ENCODE results near the gene BRAF.
"Not testable (repeated sequence)": the region's sequence is repeated elsewhere in the genome, so short reads cannot be mapped to it uniquely, and the experiment has no call there.

The BRAF gene

DNA sequence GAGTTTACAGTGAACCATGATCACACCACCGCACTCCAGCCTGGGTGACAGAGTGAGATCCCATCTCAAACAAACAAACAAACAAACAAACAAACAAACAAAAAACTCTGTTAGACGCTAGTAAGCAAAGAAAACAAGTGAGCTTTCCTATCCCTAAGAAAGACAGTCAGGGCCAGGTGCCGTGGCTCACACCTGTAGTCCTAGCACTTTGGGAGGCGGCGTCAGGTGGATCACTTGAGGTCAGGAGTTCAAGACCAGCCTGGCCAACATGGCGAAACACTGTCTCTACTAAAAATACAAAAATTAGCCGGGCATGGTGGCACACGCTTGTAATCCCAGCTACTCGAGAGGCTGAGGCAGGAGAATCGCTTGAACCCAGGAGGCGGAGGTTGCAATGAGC, 247.8 kb downstream of the BRAF start:
- not testable (repeated sequence) for FAIRE-seq

DNA sequence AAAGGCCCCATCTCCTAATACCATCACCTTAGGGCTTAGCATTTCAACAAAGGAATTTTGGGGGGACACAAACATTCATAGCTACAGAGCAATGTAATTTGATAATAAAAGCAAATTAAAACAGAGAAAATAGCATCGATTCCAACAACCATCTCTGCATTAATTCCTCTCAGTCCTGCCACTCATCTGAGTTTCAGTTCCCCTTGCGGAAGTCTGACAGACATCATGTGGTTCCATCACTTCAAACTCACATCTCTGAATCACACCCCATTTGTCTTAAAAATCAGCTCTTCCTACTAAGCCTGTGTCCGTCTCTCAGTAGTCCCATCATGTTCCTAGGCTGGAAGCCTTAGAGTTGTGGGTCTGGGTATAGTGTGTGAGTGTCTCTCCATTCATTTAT, 248.4 kb downstream of the BRAF start:
- FAIRE-seq, result no peak

DNA sequence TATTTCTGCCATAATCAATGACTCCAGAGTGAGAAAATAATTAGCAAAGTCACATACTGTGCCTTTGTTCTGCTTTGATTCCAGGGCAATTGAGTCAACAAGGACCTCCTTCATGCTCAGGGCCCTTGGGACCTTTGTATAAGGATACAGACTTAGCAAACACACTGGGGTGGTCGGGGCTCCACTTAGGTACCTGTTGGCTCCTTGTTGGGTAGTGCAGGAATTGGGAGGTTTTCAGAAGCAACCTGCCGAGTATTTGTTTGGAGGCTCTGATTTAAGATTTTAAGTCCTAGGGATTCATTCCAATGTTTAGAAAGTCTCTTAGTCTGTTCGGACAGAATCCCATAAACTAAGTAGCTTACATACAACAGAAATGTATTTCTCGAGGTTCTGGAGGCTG, 249.0 kb downstream of the BRAF start:
- no peak for FAIRE-seq

DNA sequence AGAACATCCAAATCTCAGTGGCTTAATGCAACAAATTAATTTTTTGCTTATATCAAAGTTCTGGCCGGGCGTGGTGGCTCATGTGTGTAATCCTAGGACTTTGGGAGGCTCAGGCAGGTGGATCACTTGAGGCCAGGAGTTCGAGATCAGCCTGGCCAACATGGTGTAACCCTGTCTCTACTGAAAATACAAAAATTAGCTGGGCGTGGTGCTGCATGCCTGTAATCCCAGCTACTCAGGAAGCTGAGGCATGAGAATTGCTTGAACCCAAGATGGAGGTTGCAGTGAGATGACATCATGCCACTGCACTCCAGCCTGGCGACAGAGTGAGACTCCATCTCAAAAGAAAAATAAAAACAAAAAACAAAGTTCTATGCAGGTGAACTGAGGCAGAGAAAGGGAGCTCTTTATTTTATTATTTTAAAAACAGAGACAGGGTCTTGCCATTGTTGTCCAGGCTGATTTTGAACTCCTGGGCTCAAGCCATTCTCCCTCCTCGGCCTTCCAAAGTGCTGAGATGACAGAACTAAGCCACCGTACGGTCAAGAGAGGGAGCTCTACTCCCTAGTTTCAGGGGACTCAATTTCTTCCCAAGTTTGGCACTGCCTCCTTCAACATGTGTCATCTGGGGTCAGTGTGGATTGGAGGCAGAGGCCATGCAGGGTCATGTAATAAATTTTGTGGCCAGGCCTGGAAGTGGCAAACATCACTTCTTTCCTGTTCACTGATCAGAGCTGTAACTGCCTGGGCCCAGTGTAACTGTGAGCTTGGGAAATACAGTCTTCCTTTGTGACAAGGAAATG, 249.6 kb downstream of the BRAF start:
- FAIRE-seq, result no peak

DNA sequence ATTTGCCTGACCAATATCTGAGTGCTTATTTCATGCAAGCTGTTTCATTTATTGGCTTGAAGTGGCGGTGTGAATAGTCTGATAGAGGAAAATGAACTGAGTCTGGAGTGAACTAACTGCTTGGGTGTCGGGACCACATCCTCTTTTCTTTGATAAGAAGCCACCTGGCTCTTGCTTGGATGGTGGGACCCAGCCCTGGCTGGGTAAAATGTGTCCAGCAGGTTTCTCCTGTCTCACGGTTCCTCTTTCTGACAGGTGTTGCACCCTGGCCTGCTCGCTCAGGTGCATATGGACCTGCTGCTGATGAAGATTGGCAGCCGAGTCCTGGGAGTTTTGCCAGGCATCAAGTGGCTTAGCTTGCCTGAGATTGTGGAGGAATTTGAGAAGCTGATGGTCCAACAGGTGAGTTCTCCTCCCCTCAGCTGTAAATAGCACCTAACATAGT, 250.4 kb downstream of the BRAF start:
- no peak for FAIRE-seq

DNA sequence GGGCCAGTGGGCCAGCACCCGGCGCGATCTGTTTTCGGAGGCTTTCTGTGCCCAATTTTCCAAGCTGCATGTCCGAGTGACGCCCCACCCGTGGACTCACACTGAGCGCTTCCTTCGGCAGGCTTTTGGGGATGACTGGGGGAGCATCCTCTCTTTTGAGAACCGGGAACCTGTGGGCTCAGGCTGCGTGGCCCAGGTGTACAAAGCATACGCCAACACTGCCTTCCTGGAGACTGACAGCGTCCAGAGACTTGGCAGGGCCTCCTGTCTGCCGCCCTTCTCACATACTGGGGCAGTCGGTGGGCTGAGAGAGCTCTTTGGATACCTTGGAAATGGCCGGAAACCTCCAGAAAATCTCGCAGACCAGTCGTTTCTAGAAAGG, 251.0 kb downstream of the BRAF start:
- no peak for FAIRE-seq

DNA sequence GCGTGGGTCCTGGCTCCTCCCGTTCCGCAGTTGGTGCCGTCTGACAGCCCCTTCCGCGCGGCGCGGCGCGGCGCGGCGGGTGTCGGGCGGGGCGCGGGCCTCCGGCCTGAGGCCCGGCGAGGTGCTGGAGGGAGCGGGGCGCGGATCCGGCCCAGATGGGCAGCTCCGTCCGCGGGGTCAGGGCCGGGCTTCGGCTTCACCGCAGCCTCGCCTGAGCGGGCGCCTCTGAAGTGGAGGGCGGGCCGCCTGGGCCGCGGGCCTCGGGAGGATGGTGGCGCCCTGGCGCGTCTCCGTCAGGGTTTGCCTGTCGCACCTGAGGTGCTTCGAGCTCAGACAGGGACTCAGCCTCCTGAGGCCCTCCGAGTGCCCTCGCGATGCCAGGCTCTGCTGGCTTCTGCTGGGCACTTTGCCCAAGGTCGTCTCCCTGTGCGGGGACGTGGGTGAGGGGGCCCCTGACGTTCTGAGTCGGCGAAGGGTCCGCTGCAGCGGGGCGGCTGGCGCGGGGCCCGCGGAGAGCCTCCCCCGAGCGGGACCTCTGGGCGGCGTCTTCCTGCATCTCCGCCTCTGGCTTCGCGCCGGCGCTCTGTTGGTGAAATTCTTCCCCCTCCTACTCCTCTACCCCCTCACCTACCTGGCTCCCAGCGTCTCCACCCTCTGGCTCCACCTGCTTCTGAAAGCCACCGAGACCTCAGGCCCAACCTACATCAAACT, 251.5 kb downstream of the BRAF start:
- FAIRE-seq, result no peak

DNA sequence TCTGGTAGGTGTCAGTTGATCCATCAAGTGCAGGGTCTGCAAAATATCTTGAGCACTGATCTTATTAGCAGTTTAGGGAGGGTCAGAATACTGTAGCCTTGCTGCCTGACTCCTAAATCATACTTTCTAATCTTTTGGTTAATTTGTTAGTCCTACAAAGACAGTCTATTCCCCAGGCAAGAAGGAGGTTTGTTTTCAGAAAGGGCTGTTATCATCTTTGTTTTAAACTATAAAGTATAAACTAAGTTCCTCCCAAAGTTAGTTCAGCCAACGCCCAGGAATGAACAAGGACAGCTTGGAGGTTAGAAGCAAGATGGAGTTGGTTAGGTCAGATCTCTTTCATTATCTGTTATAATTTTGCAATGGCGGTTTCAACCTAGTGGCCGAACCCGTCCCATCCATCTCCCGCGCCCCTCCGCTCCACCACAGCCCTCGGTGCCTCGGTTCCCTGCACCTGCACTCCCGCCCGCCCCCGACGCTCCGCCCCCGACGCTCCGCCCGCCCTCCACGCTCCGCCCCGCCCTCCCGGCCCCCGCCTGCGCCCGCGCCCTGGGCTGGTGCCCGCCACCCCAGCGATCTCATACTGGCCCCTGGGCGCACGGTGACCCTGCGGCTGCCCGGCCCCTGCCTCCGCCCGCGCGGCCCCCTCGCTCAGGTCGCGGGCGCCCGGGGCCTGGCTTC, 252.2 kb downstream of the BRAF start, which contains the start of gene ADCK2:
ADCK2 (plus strand) TSS at position 564 of the 681 bp plus-strand sequence. CDS start 386 bp downstream, outside the sequence.
- FAIRE-seq, result no peak

DNA sequence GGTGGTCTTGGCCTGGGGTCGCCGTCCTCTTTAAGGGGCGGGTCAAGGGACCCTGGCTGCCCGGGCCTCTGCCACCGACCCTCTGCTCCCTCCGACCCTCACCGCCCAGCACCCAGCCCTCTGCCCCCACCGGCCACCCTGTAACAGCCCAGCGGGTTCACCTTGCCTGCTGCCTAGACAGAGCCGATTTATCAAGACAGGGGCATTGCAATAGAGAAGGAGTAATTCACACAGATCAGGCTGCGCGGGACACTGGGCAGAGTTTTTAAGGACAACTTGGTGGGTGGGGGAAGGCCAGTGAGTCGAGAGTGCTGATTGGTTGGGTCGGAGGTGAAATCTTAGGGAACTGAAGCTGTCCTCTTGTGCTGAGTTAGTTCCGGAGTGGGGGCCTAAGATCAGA, 252.8 kb downstream of the BRAF start:
- FAIRE-seq, result no peak

DNA sequence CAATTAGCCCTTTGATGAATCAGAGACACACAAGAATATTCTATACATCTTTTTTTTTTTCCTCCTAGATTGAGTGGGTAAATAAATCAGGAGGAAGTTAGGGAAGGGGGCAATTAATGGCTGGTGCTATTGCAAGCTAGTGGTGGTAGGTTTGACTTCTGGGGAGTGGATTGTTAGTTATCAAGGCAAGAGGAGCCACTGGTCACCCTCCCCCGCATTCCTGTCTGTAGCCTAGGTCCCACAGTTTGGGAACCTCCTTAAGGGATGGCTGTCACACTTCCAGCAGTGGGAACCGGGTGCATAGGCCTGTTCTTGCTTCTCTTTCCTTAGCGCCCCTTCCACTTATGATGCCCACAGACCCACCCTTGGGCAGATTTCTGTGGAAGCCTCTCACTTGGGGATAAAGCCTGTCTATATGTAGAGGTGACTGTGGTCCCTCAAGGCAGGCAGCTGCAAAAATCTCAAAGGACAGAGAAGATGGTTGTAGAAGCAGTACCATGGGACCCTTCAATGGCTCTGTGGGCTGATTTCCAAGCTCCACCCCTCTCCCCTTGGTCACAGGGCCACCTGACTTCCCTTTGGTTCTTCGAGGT, 254.3 kb downstream of the BRAF start:
- no peak for FAIRE-seq

DNA sequence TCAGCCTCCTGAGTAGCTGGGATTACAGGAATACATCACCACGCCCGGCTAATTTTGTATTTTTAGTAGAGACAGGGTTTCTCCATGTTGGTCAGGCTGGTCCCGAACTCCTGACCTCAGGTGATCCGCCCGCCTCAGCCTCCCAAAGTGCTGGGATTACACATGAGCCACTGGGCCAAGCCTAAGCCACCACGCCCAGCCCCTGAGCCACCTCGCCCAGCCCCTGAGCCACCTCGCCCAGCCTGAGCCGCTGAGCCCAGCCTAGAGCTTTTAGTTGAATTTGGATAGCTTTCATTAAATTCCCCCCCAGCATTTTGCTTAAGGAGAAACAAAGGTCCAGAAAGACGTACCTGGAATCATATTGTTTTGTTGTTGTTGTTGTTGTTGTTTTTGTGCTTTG, 254.9 kb downstream of the BRAF start:
- not testable (repeated sequence) for FAIRE-seq

DNA sequence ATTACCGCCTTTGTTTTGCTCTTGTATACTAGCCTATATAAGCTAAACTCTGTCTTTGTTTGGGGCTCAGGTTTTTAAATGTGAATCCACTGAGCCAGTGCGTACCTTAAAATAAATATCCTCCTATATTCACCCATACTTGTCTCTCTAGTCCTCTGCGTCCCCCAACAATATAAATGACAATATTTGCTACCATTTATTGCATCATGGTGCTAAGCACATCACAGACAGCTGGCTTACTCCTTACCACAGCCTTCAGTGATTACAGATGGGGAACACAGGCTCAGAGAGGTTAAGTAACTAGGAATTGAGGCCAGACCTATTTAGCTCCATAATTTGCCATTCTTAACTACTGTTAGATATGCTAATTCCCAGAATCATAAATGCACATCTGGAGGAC, 255.4 kb downstream of the BRAF start:
- FAIRE-seq, result no peak

Measured in TTC549 (cell line).